ENCODE data around the gene RGS9BP. TPM values are rescaled to one million over a fixed set of nuclear protein-coding genes. Genes with fewer than 3 reads are reported as not detected.
A peak's percentile ranks its signal among the peaks of the same experiment; 100 is the strongest.

Gene RGS9BP
- total and polyA plus RNA-seq, 2 of the 13 experiments (the other 11 are each of a cell fraction or from before 2014, with no cell fraction given): 0.01 TPM; not detected in 1

- peak; percentile 57; the same call in 1 of the 2 replicates for TF ChIP-seq PATZ1 (CRISPR knock-in tag; IDR thresholded peaks at IDR 0.05)
- no peak for TF ChIP-seq NR2C2 (CRISPR knock-in tag; IDR thresholded peaks at IDR 0.05; ENCODE audit: borderline replicate concordance)
- no peak for TF ChIP-seq ZNF468 (CRISPR knock-in tag; IDR thresholded peaks at IDR 0.05)
- no peak for TF ChIP-seq TRAFD1 (CRISPR knock-in tag; IDR thresholded peaks at IDR 0.05; ENCODE audit: borderline replicate concordance)
- TF ChIP-seq CENPT (CRISPR knock-in tag; IDR thresholded peaks at IDR 0.05; ENCODE audit: low read depth): no peak
- TF ChIP-seq IKZF1 (IDR thresholded peaks at IDR 0.05): no peak
- peak; percentile 21; the same call in 1 of the 2 replicates for TF ChIP-seq ZNF629 (CRISPR knock-in tag; conservative IDR thresholded peaks at IDR 0.05)
- TF ChIP-seq MEIS1 (CRISPR knock-in tag; IDR thresholded peaks at IDR 0.05; ENCODE audit: borderline replicate concordance): no peak
- no peak for TF ChIP-seq ATF4 (CRISPR knock-in tag; IDR thresholded peaks at IDR 0.05)
- no peak for TF ChIP-seq CCDC6 (CRISPR knock-in tag; IDR thresholded peaks at IDR 0.05)
- TF ChIP-seq ATF7-NPFF (CRISPR knock-in tag; IDR thresholded peaks at IDR 0.05; ENCODE audit: low read depth): no peak
- no peak for TF ChIP-seq MYNN (CRISPR knock-in tag; IDR thresholded peaks at IDR 0.05; ENCODE audit: low read depth)
- TF ChIP-seq CBFB (CRISPR knock-in tag; IDR thresholded peaks at IDR 0.05): no peak
- TF ChIP-seq FIP1L1 (IDR thresholded peaks at IDR 0.05; ENCODE audit: borderline replicate concordance, insufficient read depth, low read depth, low read length): no peak
- TF ChIP-seq ZFY (CRISPR knock-in tag; IDR thresholded peaks at IDR 0.05): no peak
- TF ChIP-seq ZBTB38 (CRISPR knock-in tag; IDR thresholded peaks at IDR 0.05): 0 out of 2 replicates have a peak, but pooled peaks have one; percentile 15
- TF ChIP-seq SP5 (CRISPR knock-in tag; IDR thresholded peaks at IDR 0.05; ENCODE audit: borderline replicate concordance, low read depth): peak; percentile 75; the same call in 1 of the 2 replicates
- TF ChIP-seq TERF1 (CRISPR knock-in tag; IDR thresholded peaks at IDR 0.05): no peak
- TF ChIP-seq ATF7 (IDR thresholded peaks at IDR 0.05): no peak
- no peak for TF ChIP-seq ATF7 (CRISPR knock-in tag; IDR thresholded peaks at IDR 0.05)
- TF ChIP-seq LBX2 (CRISPR knock-in tag; IDR thresholded peaks at IDR 0.05; ENCODE audit: borderline replicate concordance): no peak; the same call in 1 of the 2 replicates
Measured at GRCh38 chr19:32674931-32675719, 523 bp upstream of the RGS9BP start, which contains the start of gene ANKRD27 (continued).

All from HepG2 (cell line).